Fibroblast of mammary gland (primary cell): ENCODE measurements around the gene C1QL1.

Experiments
- DNase-seq: peaks from one replicate; pipeline ENCODE4 v3.0.0-alpha.2; 2010; ENCODE audit warnings: low read depth
- H3K4me3 ChIP-seq: 2 replicates; pipeline ENCODE4 v1.5.1; 2011; ENCODE audit warnings: low read depth, mild to moderate bottlenecking, low read length, moderate library complexity; ENCODE audit not compliant: control insufficient read depth
- TF ChIP-seq, protein P1 (sequence below): conservative IDR thresholded peaks from 2 replicates; pipeline ENCODE4 v1.5.1; 2011; ENCODE audit warnings: low read depth, low read length, inconsistent platforms; ENCODE audit not compliant: control insufficient read depth, insufficient read depth

The C1QL1 gene

DNA sequence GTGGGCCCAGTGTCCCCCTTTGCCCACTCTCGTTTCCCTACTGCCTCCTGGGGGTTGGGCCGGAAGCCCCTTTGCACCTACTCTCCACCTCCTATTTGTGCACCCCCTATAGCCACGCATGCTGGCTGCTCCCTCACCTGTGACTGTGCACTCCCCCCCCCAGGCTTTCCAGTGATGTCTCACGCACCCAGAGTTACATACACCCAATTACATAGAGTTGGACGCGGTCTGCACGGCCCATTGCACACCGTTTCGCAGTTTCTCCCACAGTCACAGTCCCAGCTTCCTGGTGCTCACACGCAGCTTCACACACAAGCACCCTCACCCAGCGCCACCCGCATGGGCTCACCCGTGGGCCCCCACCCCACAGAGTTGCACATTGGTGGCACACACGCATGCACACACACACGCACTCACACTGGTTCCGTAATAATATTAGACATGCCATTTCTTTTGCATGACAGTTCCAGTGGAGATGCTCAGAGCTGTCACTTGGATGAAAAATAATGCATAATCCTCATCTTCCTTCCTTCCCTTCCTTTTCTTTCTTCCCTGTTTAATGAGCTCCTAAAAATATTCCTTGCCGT is 21.5 kb upstream of the C1QL1 start:
- H3K4me3 ChIP-seq: no peak overlapping the region
- TF ChIP-seq, protein P1, sequence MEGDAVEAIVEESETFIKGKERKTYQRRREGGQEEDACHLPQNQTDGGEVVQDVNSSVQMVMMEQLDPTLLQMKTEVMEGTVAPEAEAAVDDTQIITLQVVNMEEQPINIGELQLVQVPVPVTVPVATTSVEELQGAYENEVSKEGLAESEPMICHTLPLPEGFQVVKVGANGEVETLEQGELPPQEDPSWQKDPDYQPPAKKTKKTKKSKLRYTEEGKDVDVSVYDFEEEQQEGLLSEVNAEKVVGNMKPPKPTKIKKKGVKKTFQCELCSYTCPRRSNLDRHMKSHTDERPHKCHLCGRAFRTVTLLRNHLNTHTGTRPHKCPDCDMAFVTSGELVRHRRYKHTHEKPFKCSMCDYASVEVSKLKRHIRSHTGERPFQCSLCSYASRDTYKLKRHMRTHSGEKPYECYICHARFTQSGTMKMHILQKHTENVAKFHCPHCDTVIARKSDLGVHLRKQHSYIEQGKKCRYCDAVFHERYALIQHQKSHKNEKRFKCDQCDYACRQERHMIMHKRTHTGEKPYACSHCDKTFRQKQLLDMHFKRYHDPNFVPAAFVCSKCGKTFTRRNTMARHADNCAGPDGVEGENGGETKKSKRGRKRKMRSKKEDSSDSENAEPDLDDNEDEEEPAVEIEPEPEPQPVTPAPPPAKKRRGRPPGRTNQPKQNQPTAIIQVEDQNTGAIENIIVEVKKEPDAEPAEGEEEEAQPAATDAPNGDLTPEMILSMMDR: no peak
- no peak for DNase-seq

DNA sequence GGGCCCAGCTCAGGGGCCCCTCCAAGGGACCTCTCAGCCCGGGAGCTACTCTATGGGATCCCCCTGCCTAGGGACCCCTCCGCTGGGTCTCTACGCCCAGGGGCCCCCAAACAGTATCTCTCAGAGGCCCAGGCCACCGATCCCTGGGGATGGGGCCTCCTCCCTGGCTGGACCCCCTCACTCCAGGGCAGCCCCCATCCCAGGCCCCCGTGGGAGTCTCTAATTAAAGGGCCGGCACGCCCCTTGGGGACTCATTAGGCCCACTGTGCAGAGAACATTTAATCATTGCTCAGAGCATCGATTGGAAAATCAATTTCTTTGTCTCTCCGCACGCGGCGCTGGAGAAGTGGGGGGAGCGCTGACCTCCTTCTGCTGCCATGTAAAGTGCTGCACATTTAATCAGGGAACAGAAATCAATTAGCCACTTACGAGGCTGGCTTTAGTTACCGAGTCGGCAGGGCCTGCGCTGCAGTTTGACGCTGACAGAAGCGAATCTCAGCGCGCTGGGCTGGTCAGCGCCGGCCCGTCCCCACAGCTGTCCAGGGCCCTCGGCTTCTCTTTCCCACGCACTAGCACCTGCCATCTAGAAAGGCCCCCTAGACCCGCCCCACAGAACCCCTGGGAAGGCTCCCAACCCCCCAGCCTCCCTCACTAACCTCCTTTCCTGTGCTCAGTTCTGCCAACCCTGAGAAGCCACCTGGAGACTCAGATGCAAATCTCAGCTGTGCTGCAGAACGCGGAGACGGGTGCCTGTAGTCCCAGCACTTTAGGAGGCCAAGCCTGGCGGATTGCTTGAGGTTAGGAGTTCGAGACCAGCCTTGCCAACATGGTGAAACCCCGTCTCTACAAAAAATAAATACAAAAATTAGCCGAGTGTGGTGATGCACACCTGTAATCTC is 20.2 kb upstream of the C1QL1 start:
- DNase-seq: no peak
- TF ChIP-seq, protein P1: no peak
- H3K4me3 ChIP-seq: no peak overlapping the region

DNA sequence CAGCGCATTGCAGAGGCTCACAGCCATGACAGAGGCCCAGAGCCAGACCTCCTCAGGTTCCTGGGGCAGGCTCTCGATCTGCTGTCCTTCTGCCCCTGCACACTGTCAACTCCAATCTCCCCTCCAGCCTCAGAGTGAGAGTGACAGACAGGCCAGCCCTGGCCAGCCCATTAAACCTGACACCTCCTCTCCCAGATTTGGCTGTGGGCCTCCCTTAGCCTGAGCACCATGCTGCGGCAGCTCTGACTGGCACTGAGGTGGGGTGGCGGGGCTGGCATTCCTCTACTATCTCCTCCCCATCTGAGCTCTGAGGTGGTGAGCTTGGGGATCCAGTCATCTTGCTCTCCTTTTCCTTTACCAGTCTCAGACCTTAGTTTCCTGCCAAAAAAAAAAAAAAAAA is 15.5 kb upstream of the C1QL1 start:
- DNase-seq: no peak
- no peak overlapping the region for H3K4me3 ChIP-seq

DNA sequence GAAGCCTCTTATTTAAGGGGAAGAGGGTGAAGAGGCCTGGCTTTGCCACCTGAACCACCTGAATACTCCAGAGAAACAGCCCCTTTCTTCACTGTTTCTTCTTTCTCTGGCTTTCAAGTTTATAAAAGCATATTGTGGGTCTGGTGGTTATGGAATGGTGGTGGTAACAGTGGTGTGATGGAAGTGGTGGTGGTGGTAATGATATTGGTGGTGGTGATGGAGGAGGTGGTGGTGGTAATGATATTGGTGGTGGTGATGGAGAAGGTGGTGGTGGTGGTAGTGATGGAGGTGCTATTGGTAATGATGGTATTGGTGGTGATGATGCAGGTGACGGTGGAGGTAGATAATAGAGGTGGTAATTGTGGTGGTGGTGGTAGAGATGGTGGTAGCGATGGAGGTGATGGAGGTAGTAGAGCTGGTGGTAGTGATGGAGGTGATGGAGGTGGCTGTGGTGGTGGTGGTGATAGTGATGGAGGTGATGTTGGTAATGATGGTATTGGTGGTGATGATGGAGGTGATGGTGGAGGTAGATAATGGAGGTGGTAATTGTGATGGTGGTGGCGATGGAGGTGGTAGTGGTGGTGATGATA is 14.1 kb upstream of the C1QL1 start:
- TF ChIP-seq, protein P1: no peak
- no peak overlapping the region for H3K4me3 ChIP-seq
- no peak for DNase-seq

More for the DNA sequence above, 15.5 kb upstream of the C1QL1 start:
- TF ChIP-seq, protein P1: no peak

DNA sequence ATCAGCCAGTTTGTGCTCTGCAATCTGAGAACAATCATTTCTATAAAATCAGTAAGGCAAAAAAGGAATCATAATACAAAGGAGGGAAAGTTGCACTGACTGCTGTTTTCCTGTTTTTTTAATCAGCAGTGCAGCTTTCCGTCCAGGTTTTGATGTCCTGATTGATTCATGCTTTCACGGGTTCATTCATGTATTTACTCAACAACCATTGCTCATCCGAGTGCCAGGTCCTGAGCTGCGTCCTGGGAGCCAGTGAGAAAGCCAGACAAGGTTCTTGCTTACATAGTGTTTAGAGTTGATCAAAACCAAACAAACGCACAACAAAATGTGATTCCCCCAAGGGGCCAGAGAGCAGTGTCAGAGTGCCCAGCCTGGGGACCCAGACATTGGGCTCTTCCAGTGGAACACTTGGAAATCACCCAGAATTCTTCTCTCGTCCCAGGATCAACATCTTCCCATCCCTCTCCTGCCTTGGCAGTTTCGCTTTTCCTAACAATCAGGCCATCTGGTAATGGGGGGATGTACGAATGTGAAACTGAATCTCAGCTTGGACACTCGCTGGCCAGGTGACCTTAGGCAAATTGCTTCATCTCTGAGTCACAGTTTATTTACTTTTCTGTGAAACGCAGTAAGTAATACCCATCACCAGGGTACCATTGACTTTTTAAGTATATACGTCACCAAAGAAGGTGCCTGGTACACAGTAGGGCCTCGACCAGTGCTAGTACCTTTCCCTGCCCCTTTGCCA is 13.3 kb upstream of the C1QL1 start:
- no peak overlapping the region for H3K4me3 ChIP-seq
- DNase-seq: peak; percentile 81
- TF ChIP-seq, protein P1: no peak

DNA sequence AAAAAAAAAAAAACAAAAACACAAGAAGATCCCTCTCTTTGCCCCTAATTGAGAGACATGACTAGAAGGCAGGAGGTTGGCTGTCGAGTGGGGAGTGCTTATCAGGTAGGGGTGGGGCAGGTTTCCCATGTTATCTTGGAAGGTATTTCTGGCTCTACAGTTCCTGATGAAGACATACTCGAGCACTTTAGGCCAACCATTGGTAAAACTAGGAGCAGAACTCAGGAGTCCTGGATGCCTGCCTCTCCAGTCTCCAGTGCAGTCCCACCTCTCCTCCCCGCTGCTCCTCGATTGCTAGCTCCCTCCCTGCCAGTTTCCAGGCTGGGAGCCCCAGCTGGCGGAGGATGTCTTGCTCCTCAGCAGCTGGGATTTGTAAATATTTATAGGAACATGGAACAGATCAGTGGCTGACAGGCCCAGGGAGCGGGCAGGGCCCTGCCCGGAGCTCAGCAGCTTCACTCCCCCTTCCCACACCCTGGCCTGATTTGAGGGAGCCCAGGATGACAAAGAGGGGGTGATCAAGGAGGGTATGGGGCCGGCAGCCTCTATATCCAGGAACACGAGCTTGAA is 11.4 kb upstream of the C1QL1 start:
- H3K4me3 ChIP-seq: no peak overlapping the region
- TF ChIP-seq, protein P1: no peak
- DNase-seq: no peak
